Measurements from ENCODE around the gene PHETA1.

Gene PHETA1

GRCh38 chr12:111368291-111368787, 556 bp downstream of the PHETA1 start:
- DNase-seq: no peak

GRCh38 chr12:111367661-111368221, 1.2 kb downstream of the PHETA1 start:
- DNase-seq: no peak

GRCh38 chr12:111366583-111366982, 2.3 kb downstream of the PHETA1 start:
- DNase-seq: no peak

GRCh38 chr12:111366075-111366474, 2.8 kb downstream of the PHETA1 start:
- no peak for DNase-seq

- DNase-seq: no peak
These were observed 5.3 kb downstream of the PHETA1 start for GRCh38 chr12:111363578-111363977.

GRCh38 chr12:111362687-111363475, 6.0 kb downstream of the PHETA1 start:
- DNase-seq: no peak

- no peak for DNase-seq
These were observed 6.9 kb downstream of the PHETA1 start for GRCh38 chr12:111361717-111362576.

GRCh38 chr12:111361073-111361716, 7.7 kb downstream of the PHETA1 start:
- no peak for DNase-seq

- no peak for DNase-seq
These were observed 8.5 kb downstream of the PHETA1 start for GRCh38 chr12:111360325-111360930.

- no peak for DNase-seq
These were observed 9.0 kb downstream of the PHETA1 start for GRCh38 chr12:111359914-111360276.

GRCh38 chr12:111359231-111359913, 9.5 kb downstream of the PHETA1 start:
- DNase-seq: no peak

GRCh38 chr12:111355201-111355925, 13.5 kb downstream of the PHETA1 start:
- no peak for DNase-seq

- no peak for DNase-seq
These were observed 14.4 kb downstream of the PHETA1 start for GRCh38 chr12:111354511-111354910.

GRCh38 chr12:111353603-111354295, 15.1 kb downstream of the PHETA1 start:
- DNase-seq: no peak

- DNase-seq: no peak
These were observed 15.9 kb downstream of the PHETA1 start for GRCh38 chr12:111353026-111353425.

- no peak for DNase-seq
These were observed 16.4 kb downstream of the PHETA1 start for GRCh38 chr12:111352296-111352993.

GRCh38 chr12:111351026-111351425, 17.9 kb downstream of the PHETA1 start:
- DNase-seq: no peak

GRCh38 chr12:111349748-111350520, 19.0 kb downstream of the PHETA1 start:
- DNase-seq: no peak

All from T-helper 9 cell (primary cell).